ENCODE results near the gene OPHN1.
"Not testable (repeated sequence)": the region's sequence is repeated elsewhere in the genome, so short reads cannot be mapped to it uniquely, and the experiment has no call there.

Gene OPHN1

DNA sequence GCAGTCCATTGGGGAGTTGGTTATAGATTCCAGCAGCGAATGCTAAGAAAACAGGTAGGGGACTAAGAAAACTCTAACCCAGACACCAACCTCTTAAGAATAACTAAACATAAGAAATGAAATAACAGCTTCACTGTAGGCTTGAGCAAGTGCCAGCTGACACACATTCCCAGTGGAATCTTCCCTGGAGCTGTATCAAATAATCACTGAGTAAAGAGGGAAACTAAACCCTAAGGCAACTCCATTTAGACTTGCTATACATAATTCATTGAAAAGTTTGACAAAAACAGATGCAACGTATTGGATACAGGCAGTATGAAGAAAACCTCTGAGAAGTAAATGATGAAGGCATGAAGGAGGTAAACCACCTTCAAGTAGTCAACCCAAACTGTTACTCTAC is 293.5 kb downstream of the OPHN1 start:
- DNase-seq: no peak

DNA sequence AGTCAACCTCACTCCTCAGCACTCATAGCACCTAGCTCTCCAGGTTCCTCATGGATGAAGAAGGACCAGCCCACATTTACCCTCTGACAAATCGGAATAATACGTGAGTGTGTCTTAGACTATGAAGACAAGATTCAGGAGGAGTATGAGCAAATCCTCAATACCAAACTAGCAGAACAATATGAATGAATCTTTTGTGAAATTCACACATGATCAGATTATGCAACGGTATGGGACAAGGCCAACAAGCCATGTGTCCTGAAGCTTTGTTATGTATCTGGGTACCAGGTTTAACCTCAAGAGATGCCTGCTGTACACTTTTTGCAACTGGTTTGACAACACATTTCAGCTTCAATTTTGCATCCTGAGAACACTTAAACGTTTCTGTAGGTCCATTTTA is 300.1 kb downstream of the OPHN1 start:
- DNase-seq: no peak

DNA sequence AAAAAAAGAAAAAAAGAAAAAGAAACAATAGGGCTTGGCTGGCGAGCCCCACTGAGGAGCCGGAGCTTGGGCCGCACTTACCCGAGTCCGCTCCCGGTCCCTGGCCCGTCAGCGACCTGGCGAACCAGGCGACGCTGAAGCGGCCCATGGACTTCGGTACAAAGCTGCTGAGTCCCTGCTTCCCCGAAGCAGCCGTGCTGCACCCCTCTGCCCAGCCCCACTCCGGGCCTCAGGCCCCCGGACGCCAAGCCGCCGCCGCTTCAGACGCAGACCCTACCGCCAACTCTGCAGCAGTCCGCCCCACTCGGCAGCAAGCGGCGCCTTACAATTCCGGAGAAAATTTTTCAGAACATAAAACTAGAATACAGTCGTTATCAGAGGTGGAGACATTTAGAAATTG is 300.5 kb downstream of the OPHN1 start:
- no peak for DNase-seq

DNA sequence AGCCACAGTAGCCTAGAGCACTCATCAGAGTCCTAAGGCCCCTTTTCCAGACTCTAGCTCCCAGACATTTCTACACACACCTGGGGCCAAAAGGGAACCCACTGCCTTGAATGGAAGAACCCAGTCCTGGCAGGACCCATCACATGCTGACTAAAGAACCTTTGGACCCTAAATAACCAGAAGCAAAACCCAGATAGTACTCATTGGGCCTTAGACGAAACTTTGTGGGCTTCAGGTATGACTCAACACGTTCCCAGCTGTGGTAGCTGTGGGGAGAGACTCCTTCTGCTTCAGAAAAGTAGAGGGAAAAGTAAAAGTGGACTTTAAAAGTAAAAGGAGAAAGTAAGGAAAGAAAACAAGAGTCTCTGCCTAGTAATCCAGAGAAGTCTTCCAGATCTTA is 311.5 kb downstream of the OPHN1 start:
- DNase-seq: no peak

DNA sequence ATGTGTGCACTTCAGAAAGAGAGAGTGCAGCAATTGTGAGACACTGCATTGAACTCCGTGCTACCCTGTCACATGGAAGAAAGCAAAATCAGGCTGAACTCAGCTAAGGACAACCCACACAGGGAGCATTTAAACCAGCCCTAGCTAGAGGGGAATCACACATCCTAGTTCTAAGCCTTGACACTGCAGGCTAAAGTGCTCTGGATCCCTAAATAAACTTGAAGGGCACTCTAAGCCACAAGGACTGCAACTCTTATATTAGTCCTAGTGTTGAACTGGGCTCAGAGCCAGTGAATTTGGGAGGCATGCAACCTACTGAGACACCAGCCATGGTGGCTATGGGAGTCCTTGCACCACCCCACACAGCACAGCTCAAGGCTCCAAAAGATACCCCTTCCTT is 311.9 kb downstream of the OPHN1 start:
- no peak for DNase-seq

DNA sequence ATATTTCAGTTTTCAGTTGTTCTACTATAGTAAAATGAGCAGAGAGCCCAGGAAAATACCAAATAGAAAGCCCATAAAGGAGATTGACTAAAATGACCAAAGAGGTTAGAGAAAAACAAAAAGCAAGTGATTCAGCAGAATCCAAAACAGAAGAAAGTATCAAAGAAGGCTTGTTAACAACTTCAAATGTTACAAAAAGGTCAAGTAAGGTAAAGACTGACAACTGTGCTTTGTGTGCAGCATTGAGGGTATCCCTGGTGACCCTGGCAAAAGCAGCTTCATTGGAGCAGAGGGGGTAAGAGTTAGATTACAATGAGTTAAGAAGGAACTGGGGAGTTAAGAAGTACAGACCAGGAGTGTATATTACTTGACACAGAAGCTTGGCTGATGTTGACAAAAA is 317.9 kb downstream of the OPHN1 start:
- DNase-seq: no peak

DNA sequence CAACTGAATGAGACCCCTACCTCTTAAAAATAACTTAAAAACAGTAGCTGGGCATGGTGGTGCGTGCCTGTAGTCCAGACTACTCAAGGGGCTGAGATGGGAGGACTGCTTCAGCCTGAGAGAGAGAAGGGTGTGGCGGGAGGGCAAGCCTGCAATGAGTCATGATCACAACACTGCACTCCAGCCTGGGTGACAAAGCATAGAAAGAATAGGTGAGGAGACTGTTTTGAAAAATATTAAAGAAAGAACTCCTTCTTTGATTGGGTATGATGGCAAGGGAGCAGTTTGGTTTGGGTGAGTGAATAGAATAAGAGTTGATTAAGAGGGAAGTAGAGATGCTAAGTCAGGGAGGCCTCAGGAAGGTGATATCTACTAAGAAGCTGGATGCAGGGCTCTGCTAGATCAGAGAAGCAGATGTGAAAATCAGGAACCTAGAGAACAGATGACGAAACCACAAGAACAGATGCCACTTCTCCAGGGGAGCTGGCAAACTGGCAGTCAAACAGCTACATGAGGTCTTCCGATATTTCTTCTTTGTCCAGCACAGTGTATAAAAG is 318.6 kb downstream of the OPHN1 start:
- no peak for DNase-seq

DNA sequence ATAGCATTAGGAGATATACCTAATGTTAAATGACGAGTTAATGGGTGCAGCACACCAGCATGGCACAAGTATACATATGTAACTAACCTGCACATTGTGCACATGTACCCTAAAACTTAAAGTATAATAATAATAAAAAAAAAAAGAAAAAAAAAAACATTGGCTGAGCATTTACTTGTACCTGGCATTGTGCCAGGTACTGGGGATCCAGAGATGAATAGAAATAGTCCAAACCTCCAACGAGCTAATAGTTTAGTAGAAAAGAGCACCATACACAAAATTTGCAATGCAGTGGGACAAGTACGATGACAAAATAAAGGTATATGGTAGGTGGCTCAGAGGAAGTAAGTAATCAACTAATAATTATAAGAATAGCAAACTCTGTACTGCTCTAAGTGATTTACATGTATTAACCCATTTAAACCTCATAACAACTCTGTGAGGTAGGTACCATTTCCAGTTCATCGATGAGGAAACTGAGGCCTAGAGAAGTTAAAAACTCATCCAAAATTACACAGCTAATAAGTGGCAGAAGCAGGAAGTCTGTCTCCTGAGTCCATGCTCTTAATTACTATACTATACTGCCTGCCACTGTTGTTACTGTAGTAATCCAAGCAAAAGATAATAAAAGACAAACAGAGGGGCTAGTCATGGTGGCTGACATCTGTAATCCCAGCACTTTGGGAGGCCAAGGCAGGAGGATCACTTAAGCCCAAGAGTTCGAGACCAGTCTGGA is 319.3 kb downstream of the OPHN1 start:
- no peak for DNase-seq

DNA sequence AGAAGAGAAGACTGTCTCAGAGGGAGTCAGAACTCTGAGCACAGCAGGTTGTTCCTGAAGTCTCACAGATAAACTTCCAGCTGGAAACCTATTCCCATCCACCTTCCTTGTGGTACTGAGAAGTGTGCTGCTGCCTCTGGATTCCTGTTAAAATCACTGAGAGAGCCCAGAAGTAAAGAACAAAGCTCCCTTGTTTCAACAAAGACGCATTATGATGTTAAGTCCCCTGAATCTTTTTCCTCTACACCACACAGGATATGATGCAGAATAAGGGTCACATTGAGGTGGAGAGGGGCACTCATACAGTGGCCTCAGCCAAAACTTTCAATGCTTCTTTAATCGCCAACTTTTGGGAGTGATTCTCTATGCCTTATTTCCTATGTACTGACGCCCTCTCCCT is 321.0 kb downstream of the OPHN1 start:
- DNase-seq: no peak

DNA sequence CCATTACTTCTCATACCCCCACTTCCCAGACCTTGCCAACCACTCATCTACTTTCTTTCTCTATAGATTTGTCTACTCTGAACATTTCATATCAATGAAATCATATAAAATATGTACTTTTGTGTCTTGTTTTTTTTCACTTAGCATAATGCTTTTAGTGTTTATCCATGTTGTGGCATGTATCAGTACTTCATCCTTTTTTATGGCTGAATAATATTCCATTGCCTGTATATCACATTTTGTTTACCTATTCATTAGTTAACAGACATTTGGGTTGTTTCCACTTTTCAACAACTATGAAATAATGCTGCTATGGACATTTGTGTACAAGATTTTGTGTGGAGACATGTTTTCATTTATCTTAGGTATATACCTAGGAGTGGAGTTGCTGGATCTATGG is 324.1 kb downstream of the OPHN1 start:
- DNase-seq: no peak

DNA sequence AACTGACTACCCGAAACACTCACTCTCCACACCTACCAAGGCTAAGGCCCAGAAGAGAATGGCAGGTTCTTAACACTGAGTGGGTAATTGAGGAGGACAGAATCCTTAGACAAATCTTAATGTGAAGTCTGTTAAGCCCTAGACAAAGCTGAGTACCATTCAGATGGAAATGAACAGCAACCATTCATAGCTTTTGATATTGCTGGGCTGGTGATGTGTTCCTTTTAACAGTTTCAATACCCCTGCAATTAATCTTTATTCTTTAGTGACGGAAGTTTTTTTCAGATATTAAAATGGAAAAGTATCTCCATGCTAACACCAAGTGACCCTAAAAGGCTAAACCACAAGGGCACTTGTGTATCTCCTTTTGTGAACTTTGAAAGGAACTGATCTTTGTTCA is 334.9 kb downstream of the OPHN1 start:
- no peak for DNase-seq

DNA sequence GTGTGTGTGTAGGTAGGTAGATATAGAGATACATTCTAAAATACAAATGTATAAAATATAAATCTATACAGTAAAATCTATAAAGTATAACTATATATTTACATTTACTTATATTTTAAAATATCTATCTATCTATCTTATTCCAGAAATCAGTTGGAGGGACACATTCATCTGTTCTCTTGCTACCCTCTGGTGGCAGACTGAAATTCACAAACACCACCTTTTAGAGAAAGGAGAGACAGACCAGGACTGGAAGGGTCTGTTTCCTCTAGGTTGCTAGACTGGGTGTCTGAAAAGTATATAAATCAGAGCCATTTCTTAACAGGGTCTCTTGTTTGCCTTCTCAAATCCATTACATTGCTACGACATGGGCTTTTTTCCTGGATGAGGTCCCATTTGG is 343.0 kb downstream of the OPHN1 start:
- no peak for DNase-seq

DNA sequence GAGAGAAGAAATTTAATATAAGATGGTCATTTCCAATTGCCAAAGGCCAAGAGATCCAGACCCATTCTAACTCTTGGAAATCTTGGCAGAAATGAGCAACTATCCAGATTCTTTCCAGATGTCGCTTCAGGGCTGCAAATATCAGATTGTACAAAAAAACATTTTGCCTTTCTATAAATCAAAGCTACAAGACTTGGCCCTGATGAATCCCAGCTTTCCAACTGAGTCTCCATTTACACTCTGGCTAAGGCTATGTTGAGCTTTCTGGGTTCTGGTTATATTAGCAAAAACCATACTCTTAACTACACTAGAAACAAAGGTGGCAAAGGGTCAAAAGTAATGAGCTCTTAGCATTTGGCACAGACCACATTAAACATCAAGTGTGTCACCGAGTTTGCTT is 345.8 kb downstream of the OPHN1 start:
- DNase-seq: no peak

DNA sequence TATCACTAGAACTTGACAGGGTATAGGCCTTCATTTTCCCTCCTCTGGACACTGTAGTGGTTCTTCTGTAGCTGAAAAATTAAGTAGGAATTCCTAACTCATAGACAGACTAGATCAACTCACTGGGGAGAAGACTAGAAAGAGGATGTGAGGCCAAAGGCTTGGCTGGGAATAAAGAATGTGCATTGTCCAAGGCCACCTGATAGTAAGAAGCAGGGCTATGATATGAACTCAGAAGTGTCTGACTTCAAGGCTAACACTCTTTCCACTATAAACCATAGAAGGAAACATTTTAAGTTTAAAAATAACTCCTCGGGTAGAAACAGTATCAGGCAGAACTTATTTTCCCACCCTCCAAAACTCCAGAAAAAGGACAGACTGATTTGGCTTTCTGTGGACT is 346.6 kb downstream of the OPHN1 start:
- no peak for DNase-seq

DNA sequence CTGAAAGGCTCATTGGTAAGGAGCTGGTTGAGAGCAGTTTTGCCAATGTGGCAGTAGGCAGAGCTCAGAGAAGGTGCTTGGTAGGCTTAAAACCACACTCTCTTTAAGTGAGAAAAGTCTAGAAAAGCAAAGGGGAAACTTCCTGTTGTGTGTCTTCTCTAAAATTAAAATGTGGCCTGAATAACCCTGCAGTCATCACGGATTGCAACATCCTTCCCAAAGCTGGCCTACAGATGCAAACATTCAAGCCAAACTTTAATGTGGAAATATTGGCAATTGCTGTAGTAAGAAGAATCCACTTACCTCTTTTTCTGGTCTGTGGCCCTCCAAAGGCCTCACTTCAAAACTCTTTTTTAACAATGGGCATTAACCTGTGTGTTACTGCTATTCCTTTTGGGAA is 348.5 kb downstream of the OPHN1 start:
- DNase-seq: peak; percentile 9

DNA sequence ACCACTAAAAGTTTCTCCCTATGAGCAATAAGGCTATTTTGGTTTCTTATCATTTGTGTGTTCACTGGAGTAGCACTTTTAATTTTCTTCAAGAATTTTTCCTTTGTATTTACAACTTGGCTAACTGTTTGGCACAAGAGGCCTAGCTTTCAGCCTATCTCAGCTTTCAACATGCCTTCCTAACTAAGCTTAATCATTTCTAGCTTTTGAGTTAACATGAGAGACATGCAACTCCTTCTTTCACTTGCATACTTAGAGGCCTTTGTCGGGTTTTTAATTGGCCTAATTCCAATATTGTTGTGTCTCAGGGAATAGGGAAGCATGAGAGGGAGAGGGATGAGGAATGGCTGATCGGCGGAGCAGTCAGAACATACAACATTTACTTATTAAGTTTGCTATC is 349.8 kb downstream of the OPHN1 start:
- peak; percentile 20 for DNase-seq

DNA sequence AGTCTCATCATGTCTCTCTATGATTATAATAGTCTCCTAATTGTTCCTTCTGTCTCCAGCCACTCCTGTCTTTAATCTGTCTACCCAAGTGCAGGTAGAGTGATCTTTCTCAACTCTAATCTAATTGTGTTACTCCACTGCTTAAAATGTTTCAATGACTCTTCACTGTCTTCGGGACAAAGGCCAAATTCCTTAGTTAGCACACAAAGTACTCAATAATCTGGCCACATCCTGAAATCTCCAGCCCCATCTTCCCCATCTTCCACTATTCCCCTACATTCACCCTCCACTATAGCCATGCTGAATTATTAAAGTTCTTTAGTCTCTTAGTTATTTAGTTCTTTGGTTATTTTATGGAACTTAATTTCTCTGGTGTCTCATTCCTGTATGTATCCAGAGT is 353.3 kb downstream of the OPHN1 start:
- DNase-seq: no peak

DNA sequence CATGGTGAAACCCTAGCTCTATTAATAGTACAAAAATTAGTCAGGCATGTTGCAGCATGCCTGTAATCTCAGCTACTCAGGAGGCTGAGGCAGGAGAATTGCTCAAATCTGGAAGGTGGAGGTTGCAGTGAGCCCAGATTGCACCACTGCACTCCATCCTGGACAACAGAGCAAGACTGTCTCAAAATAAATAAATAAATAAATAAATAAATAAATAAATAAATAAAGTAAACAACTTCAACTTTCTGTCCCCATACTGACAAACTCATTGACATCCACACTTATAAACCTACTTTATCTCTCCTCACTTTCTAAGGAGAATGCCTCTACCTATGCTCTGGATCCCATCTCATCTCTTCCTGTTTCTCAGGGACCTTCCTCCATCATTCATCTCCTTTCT is 354.5 kb downstream of the OPHN1 start:
- DNase-seq: not testable (repeated sequence)

DNA sequence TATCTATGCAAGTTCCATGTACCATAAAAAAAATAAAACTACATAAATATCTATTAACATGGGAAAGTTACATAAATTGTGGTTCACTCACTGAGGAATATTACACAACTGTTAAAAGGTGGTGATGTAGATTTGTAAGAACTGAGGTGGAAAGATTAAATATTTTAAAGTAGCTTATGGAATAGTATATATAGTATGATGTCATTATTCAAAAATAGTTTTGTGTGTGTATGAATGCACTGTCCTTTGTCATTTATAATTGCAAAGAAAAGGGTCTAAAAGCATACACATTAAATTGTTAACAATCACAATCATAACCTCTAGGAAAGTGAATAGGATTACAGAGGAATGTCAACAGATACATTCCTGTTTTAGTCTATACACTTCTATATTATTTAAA is 355.9 kb downstream of the OPHN1 start:
- no peak for DNase-seq

DNA sequence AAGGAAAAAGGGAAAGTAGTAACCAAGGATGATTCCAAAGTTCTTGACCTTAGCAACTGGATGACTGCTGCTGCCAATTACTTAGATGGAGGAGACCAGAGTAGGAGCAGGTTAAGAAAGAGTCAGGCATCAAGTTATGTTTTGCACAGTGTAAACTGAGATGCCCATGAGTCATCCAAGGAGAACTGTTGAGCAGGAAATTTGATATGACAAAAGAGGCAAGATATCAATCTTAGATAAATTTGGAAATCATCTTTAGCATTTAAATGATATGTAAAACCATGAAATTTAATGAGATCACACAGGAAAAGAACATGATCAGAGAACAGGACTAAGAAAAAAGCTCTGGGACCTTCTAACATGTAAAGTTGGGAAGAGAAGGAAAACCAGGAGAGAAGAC is 361.3 kb downstream of the OPHN1 start:
- DNase-seq: no peak

DNA sequence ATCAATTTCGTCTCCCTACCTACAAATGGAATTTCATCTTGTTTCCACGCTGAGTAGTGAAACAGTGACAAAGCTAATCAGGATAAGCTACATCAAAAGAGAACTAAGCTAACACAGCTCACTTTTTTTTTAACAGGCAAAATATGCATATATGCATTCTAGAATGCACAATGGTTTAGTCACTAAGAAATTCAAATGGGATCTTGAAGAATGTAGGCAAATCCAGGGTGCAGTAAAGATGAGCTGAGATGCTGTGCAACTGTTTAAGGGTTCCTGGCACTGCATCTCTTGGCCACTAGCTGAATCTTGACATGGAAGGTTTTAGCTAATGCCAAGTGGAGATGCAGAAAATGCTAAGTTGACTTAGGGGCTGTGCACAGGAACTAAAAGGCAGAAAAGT is 363.2 kb downstream of the OPHN1 start:
- not testable (repeated sequence) for DNase-seq

DNA sequence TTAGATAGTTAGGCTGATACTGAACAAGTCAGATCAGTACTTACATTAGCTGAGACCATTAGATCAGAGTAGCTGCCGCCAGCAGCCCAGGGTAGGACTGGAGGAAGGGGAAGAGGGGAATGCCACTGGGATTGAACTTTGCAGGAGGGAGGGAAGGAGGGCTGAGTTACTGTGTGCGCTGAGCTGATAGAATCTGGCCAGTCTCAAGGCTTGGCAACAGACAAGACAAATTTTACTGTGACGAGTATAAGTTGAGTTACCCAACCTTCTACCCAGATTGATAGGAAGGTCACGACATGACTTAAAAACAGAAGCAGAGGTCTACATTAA is 372.1 kb downstream of the OPHN1 start:
- no peak for DNase-seq

DNA sequence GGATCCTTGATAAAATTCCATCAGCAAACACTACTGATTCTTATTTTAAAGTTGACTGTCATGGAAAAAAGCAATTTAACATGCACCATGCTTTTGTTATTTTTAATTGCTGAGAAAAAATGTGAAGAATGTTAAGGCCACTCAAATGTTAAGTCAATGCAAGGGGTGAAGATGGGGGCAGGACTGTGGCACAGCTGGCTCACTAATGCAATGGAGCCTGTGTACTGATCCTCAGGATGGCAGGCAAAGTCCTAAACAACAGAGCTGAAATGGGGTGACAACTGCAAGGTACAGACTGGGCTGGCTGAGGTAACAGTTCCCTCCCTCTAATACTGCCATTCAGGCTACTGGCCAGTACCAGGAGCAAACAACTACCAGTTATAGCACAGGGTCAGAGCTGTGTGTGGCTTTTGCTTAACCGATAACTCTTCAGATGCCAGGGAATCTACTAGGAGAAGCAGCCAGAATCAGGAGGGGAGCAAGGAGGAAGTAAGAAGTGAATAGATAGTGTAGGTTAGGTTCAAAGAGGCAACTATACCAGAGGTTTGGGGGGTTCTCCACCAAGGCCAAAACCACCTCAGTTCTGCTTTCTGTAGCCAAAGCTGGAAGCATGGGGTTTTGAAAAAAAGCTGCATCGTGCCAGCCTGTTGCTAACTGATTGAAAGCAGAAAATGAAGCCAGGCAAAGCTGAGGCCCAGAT is 372.6 kb downstream of the OPHN1 start:
- DNase-seq: peak; percentile 18

DNA sequence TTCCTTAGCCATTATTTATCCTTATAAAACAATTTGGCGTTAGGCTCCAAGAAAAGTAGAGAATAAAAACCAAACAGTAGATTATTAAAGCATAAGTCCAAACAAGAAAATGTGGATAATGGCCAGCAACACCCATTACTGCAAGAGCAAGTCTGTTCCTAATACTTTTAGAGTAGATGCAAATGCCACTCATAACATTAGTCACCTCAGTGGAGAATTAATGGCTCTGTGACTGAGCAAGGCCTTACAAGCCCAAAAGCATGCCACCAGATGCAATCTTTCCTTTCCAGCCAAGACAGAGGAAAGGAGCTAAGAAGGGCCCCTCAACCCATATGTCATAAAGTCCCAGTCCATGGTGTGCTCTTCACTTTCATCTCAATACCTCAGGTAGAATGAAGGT is 373.8 kb downstream of the OPHN1 start:
- no peak for DNase-seq

DNA sequence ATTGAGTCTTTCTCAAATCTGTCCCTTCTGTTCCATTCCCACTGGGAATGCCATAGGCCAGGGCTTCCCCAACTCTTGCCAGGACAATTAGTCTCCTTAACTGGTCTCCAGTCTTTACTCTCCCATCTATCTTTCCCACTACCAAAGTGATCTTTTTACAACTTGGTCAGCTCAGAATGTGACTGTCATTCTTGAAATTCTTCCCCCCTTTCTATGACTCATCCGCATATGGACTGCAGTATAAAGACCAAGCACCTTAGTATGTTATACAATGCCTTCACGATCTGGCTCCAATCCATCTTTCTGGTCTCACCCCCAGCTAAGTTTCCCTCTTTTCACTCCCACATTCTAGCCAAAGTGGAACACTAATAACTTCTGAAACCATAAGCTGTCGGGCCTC is 383.8 kb downstream of the OPHN1 start:
- peak; percentile 15 for DNase-seq

Measured in fibroblast of skin of scalp (primary cell).